ENCODE data around the gene SPOPL.

GRCh38 chr2:138452324-138452723, 49.2 kb upstream of the SPOPL start:
- TF ChIP-seq POLR2A (IDR thresholded peaks at IDR 0.05; ENCODE audit: low read length) = no peak
- TF ChIP-seq GATA1 (IDR thresholded peaks at IDR 0.05; ENCODE audit: low read depth, low read length) = no peak

Data from erythroblast (primary cell).